ENCODE data around the gene YAE1. TPM values are rescaled to one million over a fixed set of nuclear protein-coding genes. Genes with fewer than 3 reads are reported as not detected.

YAE1 gene, protein sequence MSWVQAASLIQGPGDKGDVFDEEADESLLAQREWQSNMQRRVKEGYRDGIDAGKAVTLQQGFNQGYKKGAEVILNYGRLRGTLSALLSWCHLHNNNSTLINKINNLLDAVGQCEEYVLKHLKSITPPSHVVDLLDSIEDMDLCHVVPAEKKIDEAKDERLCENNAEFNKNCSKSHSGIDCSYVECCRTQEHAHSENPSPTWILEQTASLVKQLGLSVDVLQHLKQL
- 26.5 and 30.5 TPM in 2 replicates for total RNA-seq (2014; rRNA removed; shearing (Covaris generic))
- polyA plus RNA-seq (2016; fragmentation: Nextera tagmentation; extraction: Ambion mirVana): 88.7 and 107 TPM in 2 replicates
- long read RNA-seq, transcript YAE1-201 (3 exons, 899 nt): major isoform, 26 of 29 reads
- long read RNA-seq, partial matches to known transcripts: 0 of 29 reads
- long read RNA-seq, other reads (novel, unspliced or antisense): 1 of 29 reads

DNA sequence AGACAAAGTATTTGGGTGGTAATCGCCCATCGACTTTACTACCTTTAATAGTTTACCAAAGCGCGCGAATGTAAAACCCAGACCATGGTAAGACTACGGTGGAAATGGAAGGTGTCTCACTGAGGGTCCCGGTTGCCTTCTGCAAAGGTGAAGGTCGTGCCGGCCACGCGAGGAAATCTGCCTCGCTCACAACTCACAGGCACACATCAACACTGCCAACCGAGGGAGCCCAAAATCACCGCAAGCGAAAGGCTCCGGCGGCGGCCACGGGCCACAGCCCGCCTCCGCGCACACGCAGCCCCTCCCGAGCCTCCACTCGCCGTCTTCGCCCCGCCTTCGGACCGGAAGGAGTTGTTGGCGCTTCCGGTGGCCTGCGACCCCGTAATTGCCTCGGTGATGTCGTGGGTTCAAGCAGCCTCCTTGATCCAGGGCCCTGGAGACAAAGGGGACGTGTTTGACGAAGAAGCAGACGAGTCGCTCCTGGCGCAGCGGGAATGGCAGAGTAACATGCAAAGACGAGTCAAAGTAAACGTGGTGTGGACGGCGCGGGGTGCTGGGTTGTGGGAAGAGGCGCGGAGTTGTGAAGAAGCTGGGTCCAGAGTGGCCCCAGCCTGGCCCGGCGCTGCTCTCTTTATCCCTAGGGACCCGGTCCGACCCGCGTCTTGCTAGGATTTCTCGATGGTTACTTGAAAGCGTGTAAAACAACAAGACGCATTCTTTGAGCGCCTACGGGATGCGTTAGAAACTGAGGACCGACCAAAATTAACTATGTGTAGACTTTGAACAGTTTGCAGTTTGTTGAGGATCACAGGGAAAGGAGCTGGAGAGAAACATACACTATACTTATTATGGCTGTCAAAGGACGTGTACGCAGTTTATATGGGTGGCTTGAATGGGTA, at the start of gene YAE1:
Gene YAE1 (plus strand): TSS at position 382 of the 899 bp plus-strand sequence. CDS start 15 bp downstream, at position 397.
- TF ChIP-seq EZH2phosphoT487 (IDR thresholded peaks at IDR 0.05; ENCODE audit: unreplicated experiment) (no peak), NANOG (IDR thresholded peaks at IDR 0.05; ENCODE audit: borderline replicate concordance) (peak; percentile 26; the same call in 1 of the 2 replicates), POLR2AphosphoS5 (IDR thresholded peaks at IDR 0.05; ENCODE audit: low read depth) (peak; percentile 100), STAT1 (IDR thresholded peaks at IDR 0.05; ENCODE audit: unreplicated experiment) (no peak), EZH2 (IDR thresholded peaks at IDR 0.05; ENCODE audit: low read depth, unreplicated experiment) (no peak)
- TF ChIP-seq, protein P1, sequence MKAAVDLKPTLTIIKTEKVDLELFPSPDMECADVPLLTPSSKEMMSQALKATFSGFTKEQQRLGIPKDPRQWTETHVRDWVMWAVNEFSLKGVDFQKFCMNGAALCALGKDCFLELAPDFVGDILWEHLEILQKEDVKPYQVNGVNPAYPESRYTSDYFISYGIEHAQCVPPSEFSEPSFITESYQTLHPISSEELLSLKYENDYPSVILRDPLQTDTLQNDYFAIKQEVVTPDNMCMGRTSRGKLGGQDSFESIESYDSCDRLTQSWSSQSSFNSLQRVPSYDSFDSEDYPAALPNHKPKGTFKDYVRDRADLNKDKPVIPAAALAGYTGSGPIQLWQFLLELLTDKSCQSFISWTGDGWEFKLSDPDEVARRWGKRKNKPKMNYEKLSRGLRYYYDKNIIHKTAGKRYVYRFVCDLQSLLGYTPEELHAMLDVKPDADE (IDR thresholded peaks at IDR 0.05): peak; percentile 71; the same call in 1 of the 2 replicates
- TF ChIP-seq, protein P2, sequence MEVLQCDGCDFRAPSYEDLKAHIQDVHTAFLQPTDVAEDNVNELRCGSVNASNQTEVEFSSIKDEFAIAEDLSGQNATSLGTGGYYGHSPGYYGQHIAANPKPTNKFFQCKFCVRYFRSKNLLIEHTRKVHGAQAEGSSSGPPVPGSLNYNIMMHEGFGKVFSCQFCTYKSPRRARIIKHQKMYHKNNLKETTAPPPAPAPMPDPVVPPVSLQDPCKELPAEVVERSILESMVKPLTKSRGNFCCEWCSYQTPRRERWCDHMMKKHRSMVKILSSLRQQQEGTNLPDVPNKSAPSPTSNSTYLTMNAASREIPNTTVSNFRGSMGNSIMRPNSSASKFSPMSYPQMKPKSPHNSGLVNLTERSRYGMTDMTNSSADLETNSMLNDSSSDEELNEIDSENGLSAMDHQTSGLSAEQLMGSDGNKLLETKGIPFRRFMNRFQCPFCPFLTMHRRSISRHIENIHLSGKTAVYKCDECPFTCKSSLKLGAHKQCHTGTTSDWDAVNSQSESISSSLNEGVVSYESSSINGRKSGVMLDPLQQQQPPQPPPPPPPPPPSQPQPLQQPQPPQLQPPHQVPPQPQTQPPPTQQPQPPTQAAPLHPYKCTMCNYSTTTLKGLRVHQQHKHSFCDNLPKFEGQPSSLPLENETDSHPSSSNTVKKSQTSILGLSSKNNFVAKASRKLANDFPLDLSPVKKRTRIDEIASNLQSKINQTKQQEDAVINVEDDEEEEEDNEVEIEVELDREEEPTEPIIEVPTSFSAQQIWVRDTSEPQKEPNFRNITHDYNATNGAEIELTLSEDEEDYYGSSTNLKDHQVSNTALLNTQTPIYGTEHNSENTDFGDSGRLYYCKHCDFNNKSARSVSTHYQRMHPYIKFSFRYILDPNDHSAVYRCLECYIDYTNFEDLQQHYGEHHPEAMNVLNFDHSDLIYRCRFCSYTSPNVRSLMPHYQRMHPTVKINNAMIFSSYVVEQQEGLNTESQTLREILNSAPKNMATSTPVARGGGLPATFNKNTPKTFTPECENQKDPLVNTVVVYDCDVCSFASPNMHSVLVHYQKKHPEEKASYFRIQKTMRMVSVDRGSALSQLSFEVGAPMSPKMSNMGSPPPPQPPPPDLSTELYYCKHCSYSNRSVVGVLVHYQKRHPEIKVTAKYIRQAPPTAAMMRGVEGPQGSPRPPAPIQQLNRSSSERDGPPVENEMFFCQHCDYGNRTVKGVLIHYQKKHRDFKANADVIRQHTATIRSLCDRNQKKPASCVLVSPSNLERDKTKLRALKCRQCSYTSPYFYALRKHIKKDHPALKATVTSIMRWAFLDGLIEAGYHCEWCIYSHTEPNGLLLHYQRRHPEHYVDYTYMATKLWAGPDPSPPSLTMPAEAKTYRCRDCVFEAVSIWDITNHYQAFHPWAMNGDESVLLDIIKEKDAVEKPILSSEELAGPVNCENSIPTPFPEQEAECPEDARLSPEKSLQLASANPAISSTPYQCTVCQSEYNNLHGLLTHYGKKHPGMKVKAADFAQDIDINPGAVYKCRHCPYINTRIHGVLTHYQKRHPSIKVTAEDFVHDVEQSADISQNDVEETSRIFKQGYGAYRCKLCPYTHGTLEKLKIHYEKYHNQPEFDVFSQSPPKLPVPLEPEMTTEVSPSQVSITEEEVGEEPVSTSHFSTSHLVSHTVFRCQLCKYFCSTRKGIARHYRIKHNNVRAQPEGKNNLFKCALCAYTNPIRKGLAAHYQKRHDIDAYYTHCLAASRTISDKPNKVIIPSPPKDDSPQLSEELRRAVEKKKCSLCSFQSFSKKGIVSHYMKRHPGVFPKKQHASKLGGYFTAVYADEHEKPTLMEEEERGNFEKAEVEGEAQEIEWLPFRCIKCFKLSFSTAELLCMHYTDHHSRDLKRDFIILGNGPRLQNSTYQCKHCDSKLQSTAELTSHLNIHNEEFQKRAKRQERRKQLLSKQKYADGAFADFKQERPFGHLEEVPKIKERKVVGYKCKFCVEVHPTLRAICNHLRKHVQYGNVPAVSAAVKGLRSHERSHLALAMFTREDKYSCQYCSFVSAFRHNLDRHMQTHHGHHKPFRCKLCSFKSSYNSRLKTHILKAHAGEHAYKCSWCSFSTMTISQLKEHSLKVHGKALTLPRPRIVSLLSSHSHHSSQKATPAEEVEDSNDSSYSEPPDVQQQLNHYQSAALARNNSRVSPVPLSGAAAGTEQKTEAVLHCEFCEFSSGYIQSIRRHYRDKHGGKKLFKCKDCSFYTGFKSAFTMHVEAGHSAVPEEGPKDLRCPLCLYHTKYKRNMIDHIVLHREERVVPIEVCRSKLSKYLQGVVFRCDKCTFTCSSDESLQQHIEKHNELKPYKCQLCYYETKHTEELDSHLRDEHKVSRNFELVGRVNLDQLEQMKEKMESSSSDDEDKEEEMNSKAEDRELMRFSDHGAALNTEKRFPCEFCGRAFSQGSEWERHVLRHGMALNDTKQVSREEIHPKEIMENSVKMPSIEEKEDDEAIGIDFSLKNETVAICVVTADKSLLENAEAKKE (CRISPR knock-in tag; IDR thresholded peaks at IDR 0.05): no peak
- peak within 1 kb of the TSS; percentile 98 for H3K27ac Mint-ChIP-seq
- H3K36me3 ChIP-seq (ENCODE audit: insufficient read depth): peaks cover 10% of the 10 kb centered on the region; the same call in 1 of the 2 replicates

More for the DNA sequence above, at the start of gene YAE1:
- peak; percentile 98 for ATAC-seq
- H3K4me3 Mint-ChIP-seq: peak within 1 kb of the TSS; percentile 100
- H3K4me1 Mint-ChIP-seq: peaks cover 8% of the 10 kb centered on the region
- H3F3A ChIP-seq (replicated peaks; ENCODE audit: low read depth): no peaks in the 10 kb centered on the region
- no peaks in the 10 kb centered on the region for H3K27me3 ChIP-seq (ENCODE audit: insufficient read depth)
- DNase-seq (ENCODE audit: low spot score): peak; percentile 89
- peak within 1 kb of the TSS; percentile 98 for H2AFZ ChIP-seq
- H3K4me2 ChIP-seq: peak within 1 kb of the TSS; percentile 84
- no peaks in the 10 kb centered on the region for H4K20me1 ChIP-seq (replicated peaks; ENCODE audit: insufficient read depth)
- H3K9me2 ChIP-seq (ENCODE audit: insufficient read depth): no peaks in the 10 kb centered on the region
- no peaks in the 10 kb centered on the region; the same call in 1 of the 3 replicates for H3K36me3 Mint-ChIP-seq (ENCODE audit: low read depth)
- peak within 1 kb of the TSS; percentile 79 for H3K4me3 ChIP-seq
- peaks cover 4% of the 10 kb centered on the region; the same call in 1 of the 2 replicates for H3K4me1 ChIP-seq (ENCODE audit: insufficient read depth)
- H3K79me2 ChIP-seq (replicated peaks; ENCODE audit: insufficient read depth): peaks cover 27% of the 10 kb centered on the region
- no peaks in the 10 kb centered on the region for H3K9me3 Mint-ChIP-seq
- H3K27ac ChIP-seq (ENCODE audit: low read depth): peak within 1 kb of the TSS; percentile 72
- H3K27me3 Mint-ChIP-seq (ENCODE audit: insufficient read depth, low read depth, poor library complexity): no peaks in the 10 kb centered on the region

All from GM23338 (cell line).